Right atrium auricular region (tissue), 2 donors: ENCODE data around the gene FAF1. TPM values are rescaled to one million over a fixed set of nuclear protein-coding genes. Genes with fewer than 3 reads are reported as not detected.

Experiments
- DNase-seq: peaks from one replicate; pipeline ENCODE4 v3.0.0-alpha.2; 2019; ENCODE audit warnings: low spot score
- H3K27ac ChIP-seq, 2 donors: fragments of 200-600 bp; sonication (generic); 1 replicate in 1 of 2; 2 replicates in 1 of 2; pipeline ENCODE4 v1.5.1; 2016 to 2019
- H3K27me3 ChIP-seq, 2 donors: fragments of 200-600 bp; sonication (generic); one replicate each; pipeline versions ENCODE4 v1.5.1 to v1.6.0; 2017 to 2019
- H3K36me3 ChIP-seq: fragments of 200-600 bp; sonication (generic); one replicate; pipeline ENCODE4 v1.5.1; 2016
- H3K4me1 ChIP-seq, 2 donors: fragments of 200-600 bp; sonication (generic); one replicate each; pipeline versions ENCODE4 v1.5.1 to v1.6.0; 2017 to 2019
- H3K4me3 ChIP-seq, 2 donors: fragments of 200-600 bp; sonication (generic); 1 replicate in 1 of 2; 2 replicates in 1 of 2; pipeline ENCODE4 v1.5.1; 2017 to 2019; ENCODE audit warnings: mild to moderate bottlenecking in 1 of 2, moderate library complexity in 1 of 2
- H3K9me3 ChIP-seq, 2 donors: fragments of 200-600 bp; sonication (generic); one replicate each; pipeline ENCODE4 v1.5.1; 2019
- CTCF ChIP-seq, 2 donors: fragments of 200-600 bp; sonication (generic); IDR thresholded peaks; one replicate each; pipeline ENCODE4 v1.5.1; 2019; ENCODE audit warnings: antibody characterized with exemption in 2 of 2
- total RNA-seq, 2 donors: library from RNA; depleted of rRNA; stranded (reverse); fragments of >200 nt; gene quantifications; one replicate each; pipeline ENCODE4 v1.1.0, GENCODE V29; 2016

The FAF1 gene
- total RNA-seq, 2 donors from 2014 or later: 36.1 to 68.8 TPM

GRCh38 chr1:50424045-50424883 lies 535.8 kb downstream of the FAF1 start:
- H3K36me3 ChIP-seq: no peaks in the 10 kb centered on the region
- no peak for TF ChIP-seq CTCF (IDR thresholded peaks at IDR 0.05)
- peak overlapping the region; percentile 7 to 40 for H3K4me3 ChIP-seq
- H3K4me1 ChIP-seq: peaks cover 0 to 74% of the 10 kb centered on the region in 2 donors
- no peak for DNase-seq
- peaks cover 69 to 93% of the 10 kb centered on the region in 2 donors for H3K27me3 ChIP-seq
- no peaks in the 10 kb centered on the region for H3K9me3 ChIP-seq
- H3K27ac ChIP-seq: no peak overlapping the region

GRCh38 chr1:50423670-50424000 lies 536.4 kb downstream of the FAF1 start:
- no peak for TF ChIP-seq CTCF (IDR thresholded peaks at IDR 0.05)
- no peak for DNase-seq
- Histone ChIP-seq H3K9me3 (no peaks in the 10 kb centered on the region), H3K36me3 (no peaks in the 10 kb centered on the region), H3K4me1 (peaks cover 0 to 79% of the 10 kb centered on the region in 2 donors), H3K27ac (no peak overlapping the region), H3K4me3 (peak overlapping the region; percentile 7 to 40), H3K27me3 (peaks cover 69 to 92% of the 10 kb centered on the region in 2 donors)

GRCh38 chr1:50422946-50423669 lies 537.0 kb downstream of the FAF1 start, which contains the start of gene DMRTA2:
DMRTA2 (minus strand) TSS chr1:50423443; CDS start chr1:50421536, 1,907 bp downstream.
- H3K27me3 ChIP-seq: peaks cover 66 to 93% of the 10 kb centered on the region in 2 donors
- H3K27ac ChIP-seq: no peak within 1 kb of the TSS
- H3K4me1 ChIP-seq: peaks cover 0 to 83% of the 10 kb centered on the region in 2 donors
- no peaks in the 10 kb centered on the region for H3K36me3 ChIP-seq
- no peaks in the 10 kb centered on the region for H3K9me3 ChIP-seq
- TF ChIP-seq CTCF (IDR thresholded peaks at IDR 0.05): no peak
- no peak for DNase-seq
- H3K4me3 ChIP-seq: peak within 1 kb of the TSS; percentile 7 to 40

GRCh38 chr1:50422675-50422945 lies 537.5 kb downstream of the FAF1 start:
- H3K4me1 ChIP-seq: peaks cover 0 to 81% of the 10 kb centered on the region in 2 donors
- H3K27me3 ChIP-seq: peaks cover 66 to 93% of the 10 kb centered on the region in 2 donors
- H3K4me3 ChIP-seq: peak overlapping the region in 1 of 2 donors; percentile 40
- no peak for DNase-seq
- no peaks in the 10 kb centered on the region for H3K36me3 ChIP-seq
- TF ChIP-seq CTCF (IDR thresholded peaks at IDR 0.05): no peak
- H3K9me3 ChIP-seq: no peaks in the 10 kb centered on the region
- no peak overlapping the region for H3K27ac ChIP-seq

- DNase-seq: no peak
- H3K9me3 ChIP-seq: no peaks in the 10 kb centered on the region
- H3K36me3 ChIP-seq: no peaks in the 10 kb centered on the region
- peaks cover 0 to 81% of the 10 kb centered on the region in 2 donors for H3K4me1 ChIP-seq
- peaks cover 65 to 93% of the 10 kb centered on the region in 2 donors for H3K27me3 ChIP-seq
- no peak overlapping the region for H3K27ac ChIP-seq
- no peak for TF ChIP-seq CTCF (IDR thresholded peaks at IDR 0.05)
- H3K4me3 ChIP-seq: no peak overlapping the region
Measured at GRCh38 chr1:50421768-50422674, 538.0 kb downstream of the FAF1 start.
